Mesendoderm (in vitro differentiated cells): ENCODE data around the gene WDR87.
"Not testable (repeated sequence)": the region's sequence is repeated elsewhere in the genome, so short reads cannot be mapped to it uniquely, and the experiment has no call there.

ENCODE experiments used
- DNase-seq: peaks from one replicate; pipeline ENCODE4 v3.0.0; 2013
- H2AK5ac ChIP-seq: 2 replicates; pipeline ENCODE4 v1.6.1; 2013; ENCODE audit warnings: low read length, inconsistent platforms
- H2BK120ac ChIP-seq: 2 replicates; pipeline ENCODE4 v1.6.1; 2013; ENCODE audit warnings: low read depth, mild to moderate bottlenecking, low read length, moderate library complexity, mixed read lengths
- H2BK15ac ChIP-seq: replicated peaks from 2 replicates; pipeline ENCODE4 v1.6.1; 2013; ENCODE audit warnings: low read depth, mild to moderate bottlenecking, moderate library complexity
- H2BK5ac ChIP-seq: 2 replicates; pipeline ENCODE4 v1.6.1; 2013; ENCODE audit warnings: low read length, inconsistent platforms
- H3K18ac ChIP-seq: 2 replicates; pipeline ENCODE4 v1.6.1; 2013; ENCODE audit warnings: mild to moderate bottlenecking, low read length, mixed read lengths
- H3K23ac ChIP-seq: one replicate; pipeline ENCODE4 v1.6.1; 2013; ENCODE audit warnings: low read length
- H3K27ac ChIP-seq: 2 replicates; pipeline ENCODE4 v1.5.1; 2013; ENCODE audit warnings: low read depth, mild to moderate bottlenecking, inconsistent platforms, low read length, moderate library complexity
- H3K27me3 ChIP-seq: 2 replicates; pipeline ENCODE4 v1.6.1; 2013; ENCODE audit warnings: low read length, control low read depth, mild to moderate bottlenecking, inconsistent platforms; ENCODE audit not compliant: insufficient read depth, poor library complexity
- H3K36me3 ChIP-seq: 2 replicates; pipeline ENCODE4 v1.6.1; 2013; ENCODE audit warnings: low read length, inconsistent platforms; ENCODE audit not compliant: control insufficient read depth, insufficient read depth
- H3K4ac ChIP-seq: one replicate; pipeline ENCODE4 v1.6.1; 2013; ENCODE audit warnings: low read depth, mild to moderate bottlenecking, low read length, moderate library complexity
- H3K4me1 ChIP-seq: 2 replicates; pipeline ENCODE4 v1.6.1; 2013; ENCODE audit warnings: low read depth, low read length, inconsistent platforms; ENCODE audit not compliant: control insufficient read depth
- H3K4me2 ChIP-seq: 2 replicates; pipeline ENCODE4 v1.6.1; 2013; ENCODE audit warnings: low read length
- H3K4me3 ChIP-seq: 2 replicates; pipeline ENCODE4 v1.5.1; 2013; ENCODE audit warnings: mild to moderate bottlenecking, low read length
- H3K56ac ChIP-seq: one replicate; pipeline ENCODE4 v1.6.1; 2013; ENCODE audit warnings: low read length
- H3K79me1 ChIP-seq: 2 replicates; pipeline ENCODE4 v1.6.1; 2013; ENCODE audit warnings: low read length, inconsistent platforms
- H3K79me2 ChIP-seq: 2 replicates; pipeline ENCODE4 v1.6.1; 2013; ENCODE audit warnings: mild to moderate bottlenecking, low read length; ENCODE audit not compliant: control insufficient read depth, insufficient read depth
- H3K9ac ChIP-seq: 2 replicates; pipeline ENCODE4 v1.6.1; 2013; ENCODE audit warnings: low read length, inconsistent platforms
- H4K5ac ChIP-seq: one replicate; pipeline ENCODE4 v1.6.1; 2013; ENCODE audit warnings: low read length
- H4K8ac ChIP-seq: one replicate; pipeline ENCODE4 v1.6.1; 2013; ENCODE audit warnings: low read depth, mild to moderate bottlenecking, control low read depth, low read length, moderate library complexity
- WGBS: extraction: QIAGEN DNeasy Blood & Tissue Kit; methylation state at CpG from one replicate; pipeline ENCODE4 v1.1.7; 2013; ENCODE audit warnings: low lambda C conversion rate, missing lambda C conversion rate; ENCODE audit not compliant: insufficient coverage; ENCODE audit errors: extremely low coverage; 5-methylcytosine and 5-hydroxymethylcytosine counted together

The WDR87 gene

GRCh38 chr19:37928527-37929286 lies 22.3 kb upstream of the WDR87 start:
- Histone ChIP-seq H3K79me2 (peaks cover 8% of the 10 kb centered on the region), H2BK120ac (no peak overlapping the region)

DNA sequence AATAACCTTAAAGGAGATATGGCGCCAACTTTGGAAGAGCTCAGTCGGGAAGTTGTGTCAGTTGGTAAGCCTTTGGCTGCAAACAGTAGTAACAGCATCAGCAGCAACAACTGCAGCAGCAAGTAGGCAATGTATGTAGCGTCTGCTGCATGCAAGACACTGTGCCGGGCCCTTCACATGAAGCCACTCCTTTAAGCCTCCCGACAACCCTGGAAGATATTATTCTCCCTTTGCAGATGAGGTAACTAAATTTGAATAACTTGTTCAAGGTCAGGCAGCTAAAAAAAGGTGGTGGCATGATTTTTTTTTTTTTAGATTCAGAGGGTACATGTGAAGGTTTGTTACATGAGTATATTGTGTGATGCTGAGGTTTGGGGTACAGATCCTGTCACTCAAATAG lies 20.3 kb upstream of the WDR87 start:
- H3K4me1 ChIP-seq = peaks cover 5% of the 10 kb centered on the region
- H3K9ac ChIP-seq = no peak overlapping the region
- no peaks in the 10 kb centered on the region for H3K36me3 ChIP-seq
- H3K4me2 ChIP-seq = no peak overlapping the region
- H2BK120ac ChIP-seq = no peak overlapping the region
- H3K27ac ChIP-seq = no peak overlapping the region
- H3K79me1 ChIP-seq = peaks cover 10% of the 10 kb centered on the region
- H2BK15ac ChIP-seq = no peak overlapping the region
- H3K23ac ChIP-seq = no peak overlapping the region
- no peak overlapping the region for H3K4me3 ChIP-seq
- H4K8ac ChIP-seq = no peak overlapping the region
- H2AK5ac ChIP-seq = no peak overlapping the region
- no peak overlapping the region for H3K56ac ChIP-seq
- no peak overlapping the region for H3K18ac ChIP-seq
- DNase-seq = no peak
- WGBS = no CpG with 5 or more reads among the region's 5 CpGs
- no peak overlapping the region for H4K5ac ChIP-seq
- peaks cover 8% of the 10 kb centered on the region for H3K79me2 ChIP-seq
- no peak overlapping the region for H2BK5ac ChIP-seq
- H3K27me3 ChIP-seq = no peaks in the 10 kb centered on the region
- no peak overlapping the region for H3K4ac ChIP-seq

More at GRCh38 chr19:37928527-37929286, 22.3 kb upstream of the WDR87 start:
- Histone ChIP-seq H3K4me1 (peaks cover 5% of the 10 kb centered on the region), H3K4me3 (no peak overlapping the region), H3K23ac (peak overlapping the region; percentile 66), H3K56ac (peak overlapping the region; percentile 49), H4K5ac (no peak overlapping the region), H2BK15ac (no peak overlapping the region), H2BK5ac (no peak overlapping the region), H3K18ac (no peak overlapping the region), H3K4ac (no peak overlapping the region), H3K27me3 (no peaks in the 10 kb centered on the region), H3K27ac (peak overlapping the region; percentile 27), H3K36me3 (no peaks in the 10 kb centered on the region), H2AK5ac (no peak overlapping the region), H3K9ac (no peak overlapping the region), H3K4me2 (no peak overlapping the region), H4K8ac (no peak overlapping the region), H3K79me1 (peaks cover 13% of the 10 kb centered on the region)
- WGBS = no CpG with 5 or more reads among the region's 5 CpGs
- DNase-seq = peak; percentile 44

DNA sequence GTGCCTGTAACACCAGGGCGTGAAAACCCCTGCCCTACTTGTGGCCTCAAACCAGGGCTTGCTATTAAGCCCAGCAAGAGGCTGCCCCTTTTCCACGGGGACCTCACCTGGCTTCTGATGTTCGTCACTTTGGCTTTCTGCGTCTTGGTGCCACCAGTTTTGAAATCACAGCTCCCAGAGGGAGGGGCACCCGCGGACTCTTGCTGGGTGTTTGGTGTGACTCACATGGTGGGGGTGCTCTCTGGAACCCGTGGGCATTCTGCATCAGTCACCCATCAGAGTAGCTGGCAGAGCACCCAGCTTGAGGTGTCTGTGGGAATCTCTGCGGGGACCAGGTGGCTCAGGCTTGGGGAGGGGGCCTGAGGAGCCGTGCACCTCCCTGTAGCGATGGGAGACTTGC lies 19.9 kb upstream of the WDR87 start:
- peaks cover 5% of the 10 kb centered on the region for H3K4me1 ChIP-seq
- H2BK120ac ChIP-seq = no peak overlapping the region
- H3K27me3 ChIP-seq = no peaks in the 10 kb centered on the region
- H3K9ac ChIP-seq = no peak overlapping the region
- no peak overlapping the region for H3K18ac ChIP-seq
- DNase-seq = no peak
- no peak overlapping the region for H3K56ac ChIP-seq
- peaks cover 8% of the 10 kb centered on the region for H3K79me2 ChIP-seq
- H3K23ac ChIP-seq = no peak overlapping the region
- peaks cover 10% of the 10 kb centered on the region for H3K79me1 ChIP-seq
- H4K8ac ChIP-seq = no peak overlapping the region
- H3K4me2 ChIP-seq = no peak overlapping the region
- H2AK5ac ChIP-seq = no peak overlapping the region
- no peak overlapping the region for H2BK5ac ChIP-seq
- H3K36me3 ChIP-seq = no peaks in the 10 kb centered on the region
- H4K5ac ChIP-seq = no peak overlapping the region
- no CpG with 5 or more reads among the region's 10 CpGs for WGBS
- no peak overlapping the region for H3K27ac ChIP-seq
- H3K4ac ChIP-seq = no peak overlapping the region
- no peak overlapping the region for H2BK15ac ChIP-seq
- no peak overlapping the region for H3K4me3 ChIP-seq

GRCh38 chr19:37925212-37925611 lies 18.8 kb upstream of the WDR87 start:
- Histone ChIP-seq H3K4ac (no peak overlapping the region), H3K9ac (no peak overlapping the region), H3K4me1 (peaks cover 5% of the 10 kb centered on the region), H2BK15ac (no peak overlapping the region), H3K79me2 (peaks cover 8% of the 10 kb centered on the region), H3K4me2 (no peak overlapping the region), H3K18ac (no peak overlapping the region), H3K23ac (no peak overlapping the region), H3K79me1 (peaks cover 10% of the 10 kb centered on the region), H4K5ac (no peak overlapping the region), H3K56ac (no peak overlapping the region), H3K27me3 (no peaks in the 10 kb centered on the region), H3K4me3 (no peak overlapping the region), H2BK120ac (no peak overlapping the region), H2AK5ac (no peak overlapping the region), H2BK5ac (no peak overlapping the region), H4K8ac (no peak overlapping the region), H3K27ac (no peak overlapping the region), H3K36me3 (no peaks in the 10 kb centered on the region)
- no CpG with 5 or more reads among the region's 3 CpGs for WGBS
- no peak for DNase-seq

DNA sequence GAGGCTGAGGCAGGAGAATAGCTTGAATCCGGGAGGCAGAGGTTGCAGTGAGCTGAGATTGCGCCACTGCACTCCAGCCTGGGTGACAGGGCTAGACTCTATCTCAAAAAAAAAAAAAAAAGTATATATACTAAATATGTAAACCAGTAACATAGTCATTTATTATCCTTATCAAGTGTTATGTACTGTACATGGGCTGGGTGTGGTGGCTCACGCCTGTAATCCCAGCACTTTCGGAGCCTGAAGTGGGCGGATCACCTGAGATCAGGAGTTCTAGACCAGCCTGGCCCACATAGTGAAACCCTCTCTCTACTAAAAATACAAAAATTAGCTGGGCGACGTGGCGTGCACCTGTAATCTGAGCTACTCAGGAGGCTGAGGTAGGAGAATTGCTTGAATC lies 18.2 kb upstream of the WDR87 start:
- H3K27ac ChIP-seq, H3K4ac ChIP-seq, H3K9ac ChIP-seq, H2BK5ac ChIP-seq, H3K27me3 ChIP-seq, H3K18ac ChIP-seq, H3K79me2 ChIP-seq, H2BK120ac ChIP-seq, H4K8ac ChIP-seq, H2AK5ac ChIP-seq, H4K5ac ChIP-seq, H3K79me1 ChIP-seq, H3K4me3 ChIP-seq, H3K4me1 ChIP-seq, H2BK15ac ChIP-seq, H3K36me3 ChIP-seq, DNase-seq, H3K4me2 ChIP-seq, H3K23ac ChIP-seq, H3K56ac ChIP-seq: not testable (repeated sequence)
- WGBS = no CpG with 5 or more reads among the region's 8 CpGs
